ENCODE data around the gene FOXN1.

DNA sequence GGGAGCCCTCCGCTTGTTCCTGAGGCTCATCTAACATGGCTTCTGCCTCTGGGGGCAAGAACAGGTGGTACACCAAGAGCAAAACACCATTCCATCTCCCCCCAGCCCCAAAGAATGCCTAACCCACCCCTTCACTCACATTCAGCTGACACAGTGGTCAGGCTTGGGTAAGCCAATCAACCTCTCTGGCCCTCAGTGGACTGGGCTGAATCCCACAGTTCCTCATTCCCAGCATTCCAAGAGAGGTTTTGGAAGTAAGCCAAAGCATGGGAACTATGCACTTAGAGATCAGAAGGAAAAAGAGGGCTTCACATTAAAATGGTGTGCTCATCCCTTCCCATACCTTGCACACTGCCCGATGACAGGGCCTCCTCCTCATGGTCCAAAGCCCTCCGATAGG, 57.3 kb downstream of the FOXN1 start:
- TF ChIP-seq, protein P1, sequence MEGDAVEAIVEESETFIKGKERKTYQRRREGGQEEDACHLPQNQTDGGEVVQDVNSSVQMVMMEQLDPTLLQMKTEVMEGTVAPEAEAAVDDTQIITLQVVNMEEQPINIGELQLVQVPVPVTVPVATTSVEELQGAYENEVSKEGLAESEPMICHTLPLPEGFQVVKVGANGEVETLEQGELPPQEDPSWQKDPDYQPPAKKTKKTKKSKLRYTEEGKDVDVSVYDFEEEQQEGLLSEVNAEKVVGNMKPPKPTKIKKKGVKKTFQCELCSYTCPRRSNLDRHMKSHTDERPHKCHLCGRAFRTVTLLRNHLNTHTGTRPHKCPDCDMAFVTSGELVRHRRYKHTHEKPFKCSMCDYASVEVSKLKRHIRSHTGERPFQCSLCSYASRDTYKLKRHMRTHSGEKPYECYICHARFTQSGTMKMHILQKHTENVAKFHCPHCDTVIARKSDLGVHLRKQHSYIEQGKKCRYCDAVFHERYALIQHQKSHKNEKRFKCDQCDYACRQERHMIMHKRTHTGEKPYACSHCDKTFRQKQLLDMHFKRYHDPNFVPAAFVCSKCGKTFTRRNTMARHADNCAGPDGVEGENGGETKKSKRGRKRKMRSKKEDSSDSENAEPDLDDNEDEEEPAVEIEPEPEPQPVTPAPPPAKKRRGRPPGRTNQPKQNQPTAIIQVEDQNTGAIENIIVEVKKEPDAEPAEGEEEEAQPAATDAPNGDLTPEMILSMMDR (IDR thresholded peaks at IDR 0.05; ENCODE audit: insufficient read depth, low read length, poor library complexity, severe bottlenecking) = no peak
- TF ChIP-seq EZH2phosphoT487 (conservative IDR thresholded peaks at IDR 0.05; ENCODE audit: low read length) = no peak
